Jurkat, Clone E6-1 (cell line): ENCODE data around the gene DNAH17.

Source experiments
- DNase-seq: peaks from one replicate; pipeline ENCODE4 v3.0.0-alpha.2; 2011; ENCODE audit warnings: low read depth, low spot score
- H3K4me3 ChIP-seq: 2 replicates; pipeline ENCODE4 v1.5.1; 2011; ENCODE audit warnings: mild to moderate bottlenecking, low read length, control low read depth, moderate library complexity

The DNAH17 gene

DNA sequence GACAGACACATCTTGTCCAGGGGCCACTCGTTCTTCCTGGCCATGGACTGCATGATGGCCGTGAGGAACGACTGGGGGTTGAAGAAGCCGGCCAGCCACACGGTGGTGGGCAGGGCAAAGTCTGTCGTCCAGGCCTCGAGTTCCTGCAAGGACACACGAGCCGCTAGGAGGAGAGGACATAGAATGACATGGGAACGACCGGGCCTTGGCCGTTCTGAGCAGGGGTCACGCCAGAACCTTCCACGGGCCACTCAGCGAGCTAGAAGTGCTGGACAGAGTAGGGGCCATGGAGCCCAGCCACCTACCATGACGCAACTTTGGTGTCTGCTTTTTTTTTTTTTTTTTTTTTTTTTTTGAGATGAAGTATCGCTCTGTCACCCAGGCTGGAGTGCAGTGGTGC, 151.8 kb downstream of the DNAH17 start:
- no peak for DNase-seq
- H3K4me3 ChIP-seq: no peak overlapping the region

DNA sequence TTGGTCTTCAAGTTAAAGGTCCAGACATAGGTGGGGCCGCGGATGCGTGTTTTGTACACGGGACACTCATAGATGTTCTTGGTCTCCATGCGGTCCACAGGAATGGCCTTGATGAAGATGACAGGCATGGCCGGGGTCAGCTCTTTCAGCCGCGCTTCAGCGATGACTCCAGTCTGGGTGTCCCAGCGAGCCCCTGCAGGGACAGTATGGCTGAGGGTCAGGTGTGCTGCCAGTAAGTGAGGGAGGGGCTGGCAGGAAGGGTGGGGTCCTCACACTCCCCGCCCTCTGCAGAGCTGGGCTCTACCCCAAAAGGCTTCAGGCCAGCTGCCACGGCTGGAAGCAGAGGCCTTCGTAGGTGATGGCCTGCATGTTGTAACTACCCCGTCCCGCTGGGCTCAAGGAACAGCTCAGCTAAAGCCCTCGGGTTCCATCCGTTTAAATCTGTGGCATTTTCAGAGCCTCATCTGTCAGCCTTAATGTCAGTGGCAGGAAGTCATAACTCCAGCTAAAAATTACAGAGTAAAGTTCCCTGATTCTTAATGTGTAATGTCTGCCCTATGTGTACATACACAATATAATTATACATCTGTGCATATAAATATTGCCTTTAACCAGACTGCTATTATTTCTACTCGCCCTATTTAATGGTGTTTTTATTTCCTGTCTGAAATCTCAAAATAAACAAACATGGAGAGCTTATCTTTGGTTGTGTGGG, 153.1 kb downstream of the DNAH17 start:
- H3K4me3 ChIP-seq: no peak overlapping the region
- DNase-seq: no peak

DNA sequence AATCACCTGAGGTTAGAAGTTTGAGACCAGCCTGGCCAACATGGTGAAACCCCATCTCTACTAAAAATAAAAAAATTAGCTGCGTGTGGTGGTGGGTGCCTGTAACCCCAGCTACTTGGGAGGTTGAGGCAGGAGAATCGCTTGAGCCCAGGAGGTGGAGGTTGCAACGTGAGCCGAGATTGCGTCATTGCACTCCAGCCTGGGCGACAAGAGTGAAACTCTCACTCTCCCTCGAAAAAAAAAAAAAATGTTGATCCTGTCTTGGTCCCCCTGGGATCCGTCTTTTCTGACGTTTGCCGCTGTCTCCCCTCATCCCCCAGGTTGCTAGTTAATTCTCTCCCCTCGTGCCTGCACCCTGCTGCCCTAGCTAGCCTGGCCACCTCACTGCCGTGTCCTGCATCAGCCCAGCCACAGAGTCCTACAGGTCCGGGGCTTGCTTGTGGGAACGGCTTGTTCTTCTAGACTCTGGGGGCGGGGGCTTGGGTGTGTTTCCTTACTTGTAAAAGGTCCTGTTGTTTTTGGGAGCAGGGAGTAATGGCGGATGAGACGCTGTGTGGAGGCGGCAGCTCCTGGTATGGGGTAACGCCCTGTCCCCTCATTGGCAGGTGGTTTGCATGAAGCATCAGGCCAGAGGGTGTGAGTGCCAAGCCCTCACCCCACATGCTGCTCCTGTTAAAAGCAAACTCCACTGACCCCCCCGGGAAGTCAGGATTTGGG, 154.2 kb downstream of the DNAH17 start:
- H3K4me3 ChIP-seq: no peak overlapping the region
- DNase-seq: no peak

GRCh38 chr17:78422267-78422605, 155.0 kb downstream of the DNAH17 start:
- no peak overlapping the region for H3K4me3 ChIP-seq
- no peak for DNase-seq

- peak; percentile 15 for DNase-seq
Measured at GRCh38 chr17:78421534-78422266, 155.5 kb downstream of the DNAH17 start.

DNA sequence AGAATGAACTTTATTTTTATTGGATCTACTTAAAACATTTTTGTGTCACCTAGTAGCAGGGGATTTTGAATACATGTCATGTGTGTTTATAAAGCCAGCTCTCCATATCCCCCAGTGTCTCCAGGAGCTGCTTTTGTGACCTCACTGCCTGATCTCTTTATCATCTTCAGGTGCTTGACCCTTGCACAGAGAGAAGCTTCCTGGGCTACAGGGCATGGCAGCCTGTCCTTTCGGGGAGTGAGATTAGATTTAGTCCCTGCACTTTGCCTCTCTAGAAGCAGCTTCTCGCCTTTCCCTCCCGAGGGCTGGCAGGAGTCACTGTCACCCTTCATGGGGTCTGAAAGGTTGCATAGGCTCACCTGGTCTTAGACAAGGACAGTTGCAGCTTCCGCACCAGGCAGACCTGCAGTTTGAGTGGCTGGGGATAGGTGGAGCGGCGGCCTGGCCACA, 156.1 kb downstream of the DNAH17 start:
- H3K4me3 ChIP-seq: no peak overlapping the region
- DNase-seq: no peak

More at GRCh38 chr17:78421534-78422266, 155.5 kb downstream of the DNAH17 start:
- H3K4me3 ChIP-seq: no peak overlapping the region

- H3K4me3 ChIP-seq: no peak overlapping the region
- DNase-seq: no peak
Measured at GRCh38 chr17:78419970-78420815, 157.0 kb downstream of the DNAH17 start.

GRCh38 chr17:78418326-78419026, 158.7 kb downstream of the DNAH17 start:
- DNase-seq: no peak
- H3K4me3 ChIP-seq: no peak overlapping the region

DNA sequence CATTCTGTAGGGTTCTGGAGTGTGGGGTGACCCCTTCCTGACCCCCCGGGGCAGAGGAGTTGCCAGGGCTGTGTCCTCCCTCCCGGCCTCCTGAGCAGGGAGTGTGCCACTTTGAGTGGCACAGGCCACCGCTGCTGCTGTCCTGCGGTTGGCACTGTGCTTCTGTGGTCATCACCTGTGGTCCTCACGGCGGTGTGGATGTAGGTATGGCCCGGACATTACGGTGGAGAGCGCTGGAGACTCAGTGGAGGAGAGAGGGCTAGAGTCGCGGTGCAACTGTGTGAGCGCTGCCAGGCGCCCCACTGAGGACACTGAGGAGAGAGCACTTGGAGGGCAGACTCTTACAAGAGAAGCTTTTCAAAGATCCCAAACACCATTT, 159.7 kb downstream of the DNAH17 start:
- no peak for DNase-seq
- H3K4me3 ChIP-seq: no peak overlapping the region

DNA sequence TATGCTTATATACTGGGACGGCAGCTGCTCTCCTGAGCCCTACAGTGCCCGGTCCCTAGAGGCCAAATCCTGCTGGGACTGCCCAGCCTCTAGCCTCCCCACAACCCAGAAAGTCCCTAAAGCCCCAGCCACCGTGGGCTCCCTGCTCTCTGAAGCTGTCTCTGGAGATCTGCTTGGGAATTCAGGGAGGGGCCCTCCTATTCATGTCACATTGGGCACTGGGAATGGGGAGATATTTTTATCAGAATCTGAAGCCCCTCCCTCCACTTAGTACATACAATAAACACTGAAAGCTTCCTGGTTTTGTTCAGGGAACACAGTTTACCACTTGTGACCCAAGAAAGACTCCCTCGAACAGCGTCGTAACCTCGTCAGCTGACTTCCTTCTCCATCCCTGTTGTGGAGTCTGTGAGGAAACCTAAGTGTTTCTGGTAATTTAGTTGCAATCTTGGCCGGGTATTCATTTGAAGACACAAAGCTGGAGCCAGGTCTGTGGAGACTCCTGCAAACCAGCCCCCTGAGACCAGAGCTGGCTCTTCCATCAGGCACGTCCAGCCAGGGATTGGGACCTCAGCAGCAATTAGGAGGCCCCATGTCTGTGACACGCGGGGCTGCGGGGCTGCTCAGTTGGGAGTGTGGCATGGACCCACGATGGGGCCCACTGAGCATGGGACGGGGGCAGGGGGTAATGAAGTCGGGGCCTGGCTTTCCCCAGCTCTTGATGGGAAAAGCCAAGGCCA, 160.2 kb downstream of the DNAH17 start:
- no peak overlapping the region for H3K4me3 ChIP-seq
- DNase-seq: no peak

DNA sequence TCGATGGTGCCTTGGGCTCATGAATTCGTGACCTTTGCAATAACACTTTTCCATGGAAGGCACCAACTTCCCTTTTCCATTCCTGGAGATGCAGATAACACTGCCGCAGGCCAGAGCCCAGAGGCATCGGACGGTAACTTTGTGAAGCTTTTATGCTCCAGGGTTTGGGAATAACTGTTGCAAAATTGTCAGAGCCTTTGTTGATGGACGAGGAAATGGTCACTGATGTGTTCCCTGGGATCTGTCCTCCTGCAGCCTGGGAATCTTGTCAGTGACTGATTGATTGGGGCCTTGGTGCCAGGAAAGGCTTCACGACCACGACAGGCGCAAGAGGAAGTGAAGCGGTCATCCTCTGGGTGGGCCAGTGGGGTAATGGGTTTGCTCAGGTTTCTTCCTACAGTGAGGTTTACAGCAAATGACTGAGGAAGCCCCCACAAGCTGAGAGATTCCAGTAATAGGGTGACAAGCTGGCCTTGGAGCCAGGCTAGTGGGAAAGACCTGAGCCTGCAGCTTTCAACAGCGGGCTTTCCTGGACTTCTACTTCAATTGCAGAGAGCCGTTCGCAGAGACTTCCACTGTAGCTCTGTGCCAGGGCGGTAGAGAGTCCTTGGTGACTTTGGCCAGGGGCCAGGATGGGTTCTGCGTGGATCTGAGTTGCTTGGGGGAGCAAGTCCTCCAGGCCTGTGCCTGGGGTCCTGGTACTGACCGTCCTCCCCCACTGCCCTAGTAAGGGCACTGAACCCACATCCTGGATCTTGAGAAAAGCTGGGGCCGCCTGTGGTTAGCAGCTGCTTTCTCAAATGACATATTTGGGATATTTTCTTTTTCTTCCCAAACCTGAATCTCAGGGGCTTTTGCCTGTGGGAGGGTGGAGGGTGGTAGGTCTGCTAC, 161.1 kb downstream of the DNAH17 start:
- no peak overlapping the region for H3K4me3 ChIP-seq
- no peak for DNase-seq

DNA sequence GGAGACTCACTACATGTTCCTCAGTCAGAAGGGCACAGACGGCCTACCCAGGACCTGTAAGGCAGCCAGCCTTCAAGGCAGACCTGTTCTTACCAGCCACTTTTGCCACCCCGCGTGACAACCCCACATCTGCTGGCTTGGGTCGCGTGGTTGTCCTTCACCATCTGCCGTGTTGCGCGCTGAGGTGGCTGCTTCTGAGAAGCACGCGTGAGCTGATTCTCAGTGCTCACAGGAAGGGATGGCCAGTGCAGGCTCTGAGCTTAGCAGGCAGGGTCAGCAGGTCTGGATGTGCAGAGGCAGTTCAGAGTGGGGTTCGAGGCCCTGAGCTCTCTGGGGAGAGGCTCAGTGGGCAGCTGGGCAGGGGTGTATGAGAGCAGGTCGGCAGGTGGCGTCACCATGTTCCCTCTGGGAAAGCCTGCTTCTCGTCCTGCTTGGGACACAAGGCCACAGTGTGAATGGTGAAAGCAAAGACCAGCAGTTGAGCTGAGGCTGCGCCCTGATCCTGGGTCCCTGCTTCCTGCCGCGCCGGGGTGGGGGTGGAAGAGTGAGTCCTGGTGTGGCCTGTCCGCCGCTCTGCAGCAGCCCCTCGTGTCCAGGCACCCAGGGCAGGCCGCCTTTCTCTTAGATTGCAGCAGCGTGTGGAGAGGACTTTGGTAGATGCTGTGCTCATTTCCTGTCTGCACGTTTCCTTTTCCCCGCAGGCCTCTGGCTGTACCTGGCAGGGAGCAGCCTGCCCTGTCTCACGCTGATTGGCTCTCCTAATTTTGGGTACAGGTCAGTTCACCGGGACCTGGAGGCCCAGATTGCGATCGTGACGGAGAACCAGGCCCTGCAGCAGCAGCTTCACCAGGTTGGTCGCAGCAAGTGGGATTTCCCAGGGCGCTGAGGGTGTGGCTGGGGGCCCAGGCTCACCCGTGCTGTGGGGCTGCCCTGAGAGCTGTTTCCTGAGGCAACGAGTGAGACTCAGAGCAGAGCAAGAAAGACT, 162.7 kb downstream of the DNAH17 start:
- no peak for DNase-seq
- no peak overlapping the region for H3K4me3 ChIP-seq

DNA sequence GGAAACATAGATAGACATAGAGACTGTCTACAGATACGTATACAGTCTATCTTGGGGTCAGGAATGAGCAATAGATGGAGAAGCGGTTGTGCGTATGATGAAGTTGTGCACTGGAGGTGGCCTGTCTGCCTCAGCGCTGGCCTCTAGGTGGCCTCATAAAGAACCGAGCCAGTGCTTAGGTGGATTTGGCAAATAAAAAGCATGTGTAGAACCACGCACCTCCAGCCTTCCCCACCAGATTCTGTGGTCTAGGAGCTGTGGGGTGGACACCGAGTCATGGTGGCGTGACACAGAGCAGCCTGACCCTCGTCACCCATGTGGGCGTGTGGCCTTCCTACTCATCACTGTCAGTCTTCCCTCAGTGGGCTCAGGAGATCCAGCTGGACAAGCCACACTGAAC, 164.8 kb downstream of the DNAH17 start:
- no peak overlapping the region for H3K4me3 ChIP-seq
- no peak for DNase-seq

- no peak overlapping the region for H3K4me3 ChIP-seq
- DNase-seq: no peak
Measured at GRCh38 chr17:78411241-78411857, 165.8 kb downstream of the DNAH17 start.

- H3K4me3 ChIP-seq: no peak overlapping the region
- DNase-seq: no peak
Measured at GRCh38 chr17:78409191-78409928, 167.8 kb downstream of the DNAH17 start.
